Suprapubic skin (tissue), 4 donors: ENCODE data around the gene UTP18. TPM values are rescaled to one million over a fixed set of nuclear protein-coding genes. Genes with fewer than 3 reads are reported as not detected.

Experiments
- DNase-seq, 2 donors: peaks; one replicate each; pipeline ENCODE4 v3.0.0-alpha.2; 2019; ENCODE audit warnings: low spot score in 2 of 2
- H3K27ac ChIP-seq: fragments of 200-600 bp; sonication (generic); one replicate; pipeline ENCODE4 v1.5.1; 2019
- H3K27me3 ChIP-seq: fragments of 200-600 bp; sonication (generic); one replicate; pipeline ENCODE4 v1.5.1; 2019
- H3K36me3 ChIP-seq: fragments of 200-600 bp; sonication (generic); one replicate; pipeline ENCODE4 v1.5.1; 2019
- H3K4me1 ChIP-seq: fragments of 200-600 bp; sonication (generic); one replicate; pipeline ENCODE4 v1.5.1; 2019
- H3K4me3 ChIP-seq: fragments of 200-600 bp; sonication (generic); one replicate; pipeline ENCODE4 v1.5.1; 2019; ENCODE audit warnings: mild to moderate bottlenecking
- H3K9me3 ChIP-seq: fragments of 200-600 bp; sonication (generic); one replicate; pipeline ENCODE4 v1.5.1; 2019
- EP300 ChIP-seq: sonication (generic); formaldehyde crosslinking; IDR thresholded peaks from one replicate; pipeline ENCODE4 v1.6.1; 2017; ENCODE audit warnings: antibody characterized with exemption
- POLR2A ChIP-seq, 2 donors: fragments of 450-650 bp; IDR thresholded peaks; one replicate each; pipeline ENCODE4 v1.6.1; 2017; ENCODE audit warnings: antibody characterized with exemption in 2 of 2, mild to moderate bottlenecking in 2 of 2, moderate library complexity in 2 of 2
- POLR2AphosphoS5 ChIP-seq, 3 donors: sonication (generic); formaldehyde crosslinking; IDR thresholded peaks; one replicate each; pipeline ENCODE4 v1.6.1; 2017; ENCODE audit warnings: antibody characterized with exemption in 3 of 3
- WGBS: methylation state at CpG from one replicate; pipeline ENCODE4 v1.1.5; 2018; 5-methylcytosine and 5-hydroxymethylcytosine counted together
- total RNA-seq, 4 donors: library from RNA; depleted of rRNA; stranded (reverse); fragments of >200 nt; gene quantifications; one replicate each; pipeline ENCODE4 v1.1.0, GENCODE V29; 2016
- TF ChIP-seq, protein P1 (sequence below), 2 donors: fragments of 200-600 bp in 1 of 2; fragments of 450-650 bp in 1 of 2; sonication (generic) in 1 of 2; IDR thresholded peaks; one replicate each; pipeline ENCODE4 v1.5.1; 2016 to 2019; ENCODE audit warnings: antibody characterized with exemption in 2 of 2, mild to moderate bottlenecking in 1 of 2, moderate library complexity in 1 of 2

Gene UTP18
- total RNA-seq, 4 donors from 2014 or later, result 26.5 to 49.6 (median 45.1) TPM

DNA sequence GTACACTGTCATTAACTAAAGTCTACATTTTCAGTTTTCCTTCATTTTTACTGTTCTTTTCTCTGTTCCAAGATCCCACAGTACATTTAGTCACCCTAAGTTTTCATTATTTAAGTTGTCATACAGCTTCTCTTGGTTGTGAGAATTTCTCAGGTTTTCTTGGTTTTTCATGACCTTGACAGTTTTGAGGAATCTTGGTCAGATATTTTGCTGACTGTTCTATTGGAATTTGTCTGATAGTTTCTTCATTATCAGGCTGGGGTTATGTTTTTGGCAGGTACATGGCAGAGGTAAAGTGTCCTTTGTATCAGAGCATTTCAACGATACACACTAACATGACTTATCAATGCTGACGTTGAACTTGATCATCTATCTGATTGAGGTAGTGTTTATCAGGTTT is 20.1 kb upstream of the UTP18 start:
- Histone ChIP-seq H3K36me3 (no peaks in the 10 kb centered on the region), H3K9me3 (no peaks in the 10 kb centered on the region), H3K27ac (no peak overlapping the region), H3K27me3 (no peaks in the 10 kb centered on the region), H3K4me3 (no peak overlapping the region), H3K4me1 (no peaks in the 10 kb centered on the region)
- TF ChIP-seq, protein P1, sequence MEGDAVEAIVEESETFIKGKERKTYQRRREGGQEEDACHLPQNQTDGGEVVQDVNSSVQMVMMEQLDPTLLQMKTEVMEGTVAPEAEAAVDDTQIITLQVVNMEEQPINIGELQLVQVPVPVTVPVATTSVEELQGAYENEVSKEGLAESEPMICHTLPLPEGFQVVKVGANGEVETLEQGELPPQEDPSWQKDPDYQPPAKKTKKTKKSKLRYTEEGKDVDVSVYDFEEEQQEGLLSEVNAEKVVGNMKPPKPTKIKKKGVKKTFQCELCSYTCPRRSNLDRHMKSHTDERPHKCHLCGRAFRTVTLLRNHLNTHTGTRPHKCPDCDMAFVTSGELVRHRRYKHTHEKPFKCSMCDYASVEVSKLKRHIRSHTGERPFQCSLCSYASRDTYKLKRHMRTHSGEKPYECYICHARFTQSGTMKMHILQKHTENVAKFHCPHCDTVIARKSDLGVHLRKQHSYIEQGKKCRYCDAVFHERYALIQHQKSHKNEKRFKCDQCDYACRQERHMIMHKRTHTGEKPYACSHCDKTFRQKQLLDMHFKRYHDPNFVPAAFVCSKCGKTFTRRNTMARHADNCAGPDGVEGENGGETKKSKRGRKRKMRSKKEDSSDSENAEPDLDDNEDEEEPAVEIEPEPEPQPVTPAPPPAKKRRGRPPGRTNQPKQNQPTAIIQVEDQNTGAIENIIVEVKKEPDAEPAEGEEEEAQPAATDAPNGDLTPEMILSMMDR (IDR thresholded peaks at IDR 0.05), result no peak
- no peak for TF ChIP-seq POLR2AphosphoS5 (IDR thresholded peaks at IDR 0.05)
- no peak for TF ChIP-seq EP300
- no peak for TF ChIP-seq POLR2A (IDR thresholded peaks at IDR 0.05)
- no peak for DNase-seq
- WGBS, result 86% methylated on average over 2 of the region's 2 CpGs

DNA sequence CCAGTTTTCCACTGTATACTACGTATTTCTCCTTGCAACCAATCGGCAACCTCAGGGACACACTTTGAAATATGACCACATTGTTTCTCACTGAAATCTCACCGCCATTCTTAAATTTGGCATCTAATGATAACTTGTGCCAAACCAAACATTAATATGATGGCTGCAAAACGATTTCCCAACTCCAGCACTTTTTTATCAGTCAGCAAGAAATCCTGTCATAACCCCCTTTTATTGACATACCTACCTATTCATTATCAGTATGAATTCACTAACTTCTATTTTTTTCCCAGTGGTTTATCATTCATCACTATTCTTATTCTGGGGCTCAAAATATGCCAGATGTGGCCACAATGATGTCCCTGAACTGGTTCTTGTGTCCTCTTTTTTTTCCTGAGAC is 16.3 kb upstream of the UTP18 start:
- no peak overlapping the region for H3K4me3 ChIP-seq
- no peaks in the 10 kb centered on the region for H3K4me1 ChIP-seq
- TF ChIP-seq, protein P1 (IDR thresholded peaks at IDR 0.05), result no peak
- TF ChIP-seq EP300 (no peak), POLR2A (IDR thresholded peaks at IDR 0.05) (no peak), POLR2AphosphoS5 (IDR thresholded peaks at IDR 0.05) (no peak)
- WGBS, result 77% methylated on average over 4 of the region's 4 CpGs
- H3K27me3 ChIP-seq, result no peaks in the 10 kb centered on the region
- no peak for DNase-seq
- H3K9me3 ChIP-seq, result no peaks in the 10 kb centered on the region
- no peak overlapping the region for H3K27ac ChIP-seq
- no peaks in the 10 kb centered on the region for H3K36me3 ChIP-seq

DNA sequence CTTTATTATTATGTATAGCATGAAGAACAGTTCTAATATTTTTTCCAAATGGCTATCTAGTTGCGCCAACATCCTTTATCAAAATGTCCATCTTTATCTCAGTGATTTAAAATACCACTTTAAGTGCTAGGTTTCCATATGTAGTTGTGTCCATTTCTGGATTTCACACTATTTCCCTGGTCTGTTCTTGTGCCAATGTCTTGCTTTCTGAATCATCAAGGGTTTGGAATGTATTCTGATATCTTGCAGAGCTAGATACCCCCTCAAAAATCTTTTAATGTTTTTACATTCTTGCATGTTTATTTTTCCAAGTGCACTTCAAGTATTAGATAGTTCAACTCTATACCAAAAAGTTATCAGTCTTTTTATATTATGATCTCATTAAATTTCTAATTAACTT is 14.8 kb upstream of the UTP18 start:
- H3K4me1 ChIP-seq, result no peaks in the 10 kb centered on the region
- H3K36me3 ChIP-seq, result no peaks in the 10 kb centered on the region
- no peaks in the 10 kb centered on the region for H3K27me3 ChIP-seq
- H3K27ac ChIP-seq, result no peak overlapping the region
- no peak overlapping the region for H3K4me3 ChIP-seq
- no peak for DNase-seq
- TF ChIP-seq POLR2AphosphoS5 (IDR thresholded peaks at IDR 0.05), result no peak
- no peak for TF ChIP-seq POLR2A (IDR thresholded peaks at IDR 0.05)
- TF ChIP-seq, protein P1 (IDR thresholded peaks at IDR 0.05), result no peak
- no peak for TF ChIP-seq EP300
- no peaks in the 10 kb centered on the region for H3K9me3 ChIP-seq
- WGBS, result 88% methylated on average over 1 of the region's 1 CpG

DNA sequence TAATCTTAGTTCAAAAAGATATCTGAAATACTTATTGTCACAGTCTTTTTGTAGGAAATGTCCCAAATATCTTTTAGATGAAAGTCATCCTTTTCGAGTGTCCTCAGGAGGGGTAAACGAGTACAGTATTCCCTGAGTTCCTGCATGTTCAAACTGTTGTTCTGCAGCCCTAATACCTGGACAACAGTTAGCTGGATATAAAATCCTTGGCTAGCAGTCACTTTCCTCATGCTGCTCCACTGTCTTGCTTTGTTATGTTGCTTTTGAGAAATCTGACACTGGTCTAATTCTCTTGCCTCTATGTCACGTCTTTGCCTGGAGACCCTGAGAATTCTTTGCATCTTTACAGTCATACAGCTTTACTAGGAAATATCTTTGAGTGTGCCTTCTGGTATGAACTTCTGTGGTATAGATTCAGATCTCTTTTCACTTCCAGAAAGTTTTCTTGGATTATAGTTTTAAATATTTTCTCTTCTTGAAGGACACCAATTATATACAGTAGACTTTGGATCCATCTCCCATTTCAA is 10.0 kb upstream of the UTP18 start:
- no peak overlapping the region for H3K4me3 ChIP-seq
- no peak for DNase-seq
- TF ChIP-seq EP300 (no peak), POLR2AphosphoS5 (IDR thresholded peaks at IDR 0.05) (no peak), POLR2A (IDR thresholded peaks at IDR 0.05) (no peak)
- TF ChIP-seq, protein P1 (IDR thresholded peaks at IDR 0.05), result no peak
- no peaks in the 10 kb centered on the region for H3K27me3 ChIP-seq
- H3K27ac ChIP-seq, result no peak overlapping the region
- no peaks in the 10 kb centered on the region for H3K9me3 ChIP-seq
- H3K4me1 ChIP-seq, result peaks cover under 1% of the 10 kb centered on the region
- peaks cover 14% of the 10 kb centered on the region for H3K36me3 ChIP-seq
- WGBS, result 90% methylated on average over 3 of the region's 3 CpGs

DNA sequence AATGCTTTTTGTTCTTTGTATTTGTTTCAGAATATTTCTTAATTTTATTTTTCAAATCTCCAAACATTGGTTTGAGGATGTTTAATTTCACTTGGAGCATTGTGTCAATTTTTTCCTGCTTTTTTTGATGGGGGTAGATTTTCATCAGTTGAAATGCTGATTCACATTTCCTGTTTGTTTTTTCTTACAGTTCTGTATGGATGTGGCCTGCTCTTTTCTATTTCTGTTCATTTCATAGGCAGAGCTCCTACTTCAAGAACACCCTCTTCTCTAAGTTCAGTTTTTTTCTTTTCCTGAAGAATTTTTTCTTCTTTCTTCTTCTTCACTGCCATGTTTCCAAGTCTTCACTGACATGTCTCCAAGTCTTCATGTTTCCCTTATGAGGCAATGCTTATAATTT is 9.3 kb upstream of the UTP18 start:
- Histone ChIP-seq H3K36me3 (peaks cover 14% of the 10 kb centered on the region), H3K4me1 (peaks cover 6% of the 10 kb centered on the region), H3K9me3 (no peaks in the 10 kb centered on the region), H3K4me3 (no peak overlapping the region), H3K27me3 (no peaks in the 10 kb centered on the region), H3K27ac (no peak overlapping the region)
- TF ChIP-seq POLR2A (IDR thresholded peaks at IDR 0.05), result no peak
- no peak for DNase-seq

DNA sequence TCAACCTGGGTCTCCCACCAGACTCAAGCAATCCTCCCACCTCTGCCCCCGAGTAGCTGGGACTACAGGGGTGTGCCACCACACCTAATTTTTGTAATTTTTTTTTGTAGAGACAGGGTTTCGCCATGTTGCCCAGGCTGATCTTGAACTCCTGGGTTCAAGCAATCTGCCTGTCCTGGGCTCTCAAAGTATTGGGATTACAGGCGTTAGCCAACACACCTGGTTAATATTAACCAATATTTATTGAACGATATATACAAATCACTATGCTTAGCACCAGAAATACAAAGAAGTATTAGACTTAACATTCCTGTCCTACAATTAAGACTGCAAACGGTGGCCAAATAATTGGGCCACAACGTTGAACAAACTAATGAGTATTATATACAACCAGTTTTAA is 4.7 kb upstream of the UTP18 start:
- no peak for DNase-seq
- Histone ChIP-seq H3K4me1 (peaks cover 39% of the 10 kb centered on the region), H3K9me3 (no peaks in the 10 kb centered on the region), H3K27ac (no peak overlapping the region), H3K36me3 (peaks cover 14% of the 10 kb centered on the region), H3K4me3 (no peak overlapping the region), H3K27me3 (no peaks in the 10 kb centered on the region)
- TF ChIP-seq EP300 (no peak), POLR2AphosphoS5 (IDR thresholded peaks at IDR 0.05) (no peak), POLR2A (IDR thresholded peaks at IDR 0.05) (no peak)
- TF ChIP-seq, protein P1 (IDR thresholded peaks at IDR 0.05), result no peak
- WGBS, result 86% methylated on average over 6 of the region's 6 CpGs
